Gastrocnemius medialis (tissue), 4 donors: ENCODE results near the gene MARK2. TPM values are rescaled to one million over a fixed set of nuclear protein-coding genes. Genes with fewer than 3 reads are reported as not detected.

Source experiments
- ATAC-seq, 2 donors: fragments of 150-250 bp; one replicate each; pipeline ENCODE4 v1.9.1; 2016
- DNase-seq, 2 donors: peaks; one replicate each; pipeline ENCODE4 v3.0.0-alpha.2; 2019
- H3K27ac ChIP-seq, 4 donors: fragments of 200-600 bp; sonication (generic); 1 replicate in 1 of 4; 2 replicates in 3 of 4; pipeline ENCODE4 v1.5.1; 2016 to 2018; ENCODE audit warnings: mild to moderate bottlenecking in 2 of 4, moderate library complexity in 1 of 4
- H3K27me3 ChIP-seq, 3 donors: fragments of 200-600 bp; sonication (generic) in 2 of 3; 1 replicate in 1 of 3; 2 replicates in 2 of 3; pipeline versions ENCODE4 v1.5.1 to v1.6.0; 2016 to 2019; ENCODE audit warnings: mild to moderate bottlenecking in 1 of 3, moderate library complexity in 1 of 3
- H3K36me3 ChIP-seq, 2 donors: fragments of 200-600 bp; sonication (generic) in 1 of 2; one replicate each; pipeline ENCODE4 v1.5.1; 2017 to 2018
- H3K4me1 ChIP-seq, 2 donors: fragments of 200-600 bp; sonication (generic) in 1 of 2; one replicate each; pipeline ENCODE4 v1.5.1; 2016 to 2017; ENCODE audit warnings: mild to moderate bottlenecking in 2 of 2
- H3K4me3 ChIP-seq, 4 donors: fragments of 200-600 bp; sonication (generic) in 3 of 4; 1 replicate in 1 of 4; 2 replicates in 3 of 4; pipeline ENCODE4 v1.5.1; 2016 to 2019; ENCODE audit warnings: mild to moderate bottlenecking in 2 of 4
- H3K9me3 ChIP-seq, 3 donors: fragments of 200-600 bp; sonication (generic) in 2 of 3; 1 replicate in 1 of 3; 2 replicates in 2 of 3; pipeline ENCODE4 v1.5.1; 2016 to 2019
- CTCF ChIP-seq, 5 experiments: fragments of 450-650 bp in 3 of 5; fragments of 200-600 bp in 2 of 5; sonication (generic) in 2 of 5; IDR thresholded peaks in 4 of 5; conservative IDR thresholded peaks in 1 of 5; 1 replicate in 4 of 5; 2 replicates in 1 of 5; pipeline ENCODE4 v1.5.1; 2016 to 2019; ENCODE audit warnings: antibody characterized with exemption in 5 of 5, mild to moderate bottlenecking in 3 of 5, moderate library complexity in 3 of 5
- POLR2A ChIP-seq, 2 donors: fragments of 450-650 bp; IDR thresholded peaks; one replicate each; pipeline ENCODE4 v1.6.1; 2017; ENCODE audit warnings: antibody characterized with exemption in 2 of 2, mild to moderate bottlenecking in 2 of 2, moderate library complexity in 2 of 2
- in situ Hi-C, 4 donors: fragments of 200-750 bp; cut with MboI; loops; one replicate each; pipeline versions ENCODE4 v1.15.0 to v1.8.0; 2017; ENCODE audit warnings: low sequenced_read_pairs in 4 of 4
- intact Hi-C: fragments of 100-400 bp; cut with DNase I; formaldehyde crosslinking; loops from one replicate; pipeline ENCODE4 v1.15.1; 2023; ENCODE audit warnings: low total_unique reads
- total RNA-seq, 4 donors: library from RNA; depleted of rRNA; stranded (reverse); fragments of >200 nt; gene quantifications; one replicate each; pipeline versions ENCODE4 v1.1.0 to v1.2.3, GENCODE V29; 2016

Gene MARK2
- total RNA-seq, 4 donors from 2014 or later, result 17.8 to 37.2 (median 30.3) TPM

DNA sequence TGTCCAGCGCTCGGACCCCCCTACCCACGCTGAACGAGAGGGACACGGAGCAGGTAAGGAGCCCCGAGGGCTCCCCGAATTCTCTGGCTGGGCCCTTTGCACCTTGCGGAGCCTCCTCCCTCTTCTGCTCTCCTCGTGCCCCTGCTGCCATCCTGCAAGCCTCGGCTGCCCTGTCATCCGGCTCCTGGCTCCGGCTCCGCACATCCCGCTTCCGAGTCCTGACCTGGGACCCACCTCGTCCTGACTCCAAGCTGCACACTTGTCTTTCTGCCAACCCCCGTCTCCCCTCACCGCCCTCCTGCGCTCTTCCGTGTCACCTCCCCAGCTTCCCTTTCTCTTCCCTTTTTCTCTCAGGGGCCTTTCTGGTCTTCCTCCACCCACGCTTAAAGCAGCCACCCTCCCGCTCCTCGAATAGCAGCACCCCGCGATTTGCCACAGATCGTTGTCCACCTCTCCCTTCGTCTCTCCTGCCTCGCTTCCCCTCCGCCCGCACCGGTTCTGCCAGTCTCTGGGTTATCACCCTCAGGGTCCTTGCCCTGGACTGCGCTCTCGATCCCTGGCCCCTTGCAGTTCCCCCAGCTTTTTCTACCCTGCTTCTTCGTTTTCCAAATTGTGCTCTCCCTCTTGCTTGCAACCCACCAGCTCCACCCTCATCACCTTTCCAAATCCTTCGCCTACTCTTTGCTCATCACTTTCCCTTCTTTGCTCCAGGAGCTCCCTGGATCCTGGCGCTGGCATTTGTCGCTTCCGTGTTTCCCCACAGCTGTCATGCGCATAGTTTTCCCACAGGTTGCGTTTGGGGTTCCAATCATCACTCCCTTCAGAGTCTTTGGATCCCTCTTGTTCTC lies 822 bp downstream of the MARK2 start:
- peak in 1 of 2 donors; percentile 31 for DNase-seq
- peak; percentile 4 to 6 for ATAC-seq
- no peaks in the 10 kb centered on the region for H3K36me3 ChIP-seq
- H3K4me3 ChIP-seq, result peak overlapping the region; percentile 78 to 99 (median 86)
- in situ Hi-C loops, result loop anchor here (5.0 to 25.0 kb wide), 4 partner anchors 105 to 323 kb away; partner anchors contain the start of gene MACROD1 (in 1 of the 4)
- peaks cover 35 to 40% of the 10 kb centered on the region in 2 donors for H3K4me1 ChIP-seq
- peak overlapping the region; percentile 82 to 94 (median 84) for H3K27ac ChIP-seq
- no peaks in the 10 kb centered on the region for H3K9me3 ChIP-seq
- H3K27me3 ChIP-seq, result no peaks in the 10 kb centered on the region
- intact Hi-C loops, result no loop called here
- TF ChIP-seq CTCF (IDR thresholded peaks at IDR 0.05 in 4 of 5, conservative IDR thresholded peaks at IDR 0.05 in 1 of 5) (no peak), POLR2A (IDR thresholded peaks at IDR 0.05) (no peak)

- peak overlapping the region; percentile 78 to 99 (median 86) for H3K4me3 ChIP-seq
- no peaks in the 10 kb centered on the region for H3K27me3 ChIP-seq
- H3K36me3 ChIP-seq, result no peaks in the 10 kb centered on the region
- ATAC-seq (no peak), DNase-seq (no peak)
- intact Hi-C loops, result no loop called here
- no peaks in the 10 kb centered on the region for H3K9me3 ChIP-seq
- peak overlapping the region; percentile 82 to 94 (median 84) for H3K27ac ChIP-seq
- peaks cover 35 to 45% of the 10 kb centered on the region in 2 donors for H3K4me1 ChIP-seq
- in situ Hi-C loops, result loop anchor here (5.0 to 25.0 kb wide), 3 partner anchors 107 to 322 kb away; partner anchors contain the start of gene MACROD1 (in 1 of the 4)
- TF ChIP-seq CTCF (IDR thresholded peaks at IDR 0.05 in 4 of 5, conservative IDR thresholded peaks at IDR 0.05 in 1 of 5) (no peak), POLR2A (IDR thresholded peaks at IDR 0.05) (no peak)
These were observed 1.6 kb downstream of the MARK2 start for GRCh38 chr11:63840356-63841060.

DNA sequence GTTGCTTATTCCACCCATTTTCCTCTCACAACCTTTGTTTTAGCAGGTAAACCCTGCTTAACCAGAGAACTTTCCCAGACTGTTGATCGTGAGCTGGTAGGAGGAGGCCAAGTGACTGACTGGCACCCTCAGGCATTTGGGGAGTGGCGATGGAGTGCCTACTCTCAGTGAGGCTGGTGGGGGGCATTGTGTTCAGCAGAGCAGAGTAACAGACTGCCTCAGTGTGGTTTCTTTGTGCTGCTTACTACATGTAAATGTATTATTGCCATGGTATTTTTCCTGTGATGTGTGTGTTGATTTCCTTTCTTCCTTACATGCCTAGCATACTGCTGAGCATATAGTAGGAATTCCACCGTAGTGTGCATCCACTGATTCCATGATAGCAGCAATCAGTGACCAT lies 2.6 kb downstream of the MARK2 start:
- no peaks in the 10 kb centered on the region for H3K36me3 ChIP-seq
- in situ Hi-C loops (loop anchor here (5.0 to 25.0 kb wide), 3 partner anchors 106 to 321 kb away; partner anchors contain the start of gene MACROD1 (in 1 of the 4)), intact Hi-C loops (no loop called here)
- ATAC-seq (no peak), DNase-seq (no peak)
- peak overlapping the region; percentile 82 to 94 (median 84) for H3K27ac ChIP-seq
- TF ChIP-seq CTCF (IDR thresholded peaks at IDR 0.05 in 4 of 5, conservative IDR thresholded peaks at IDR 0.05 in 1 of 5), result no peak
- no peak for TF ChIP-seq POLR2A (IDR thresholded peaks at IDR 0.05)
- no peaks in the 10 kb centered on the region for H3K27me3 ChIP-seq
- peak overlapping the region in 1 of 4 donors; percentile 99 for H3K4me3 ChIP-seq
- H3K9me3 ChIP-seq, result no peaks in the 10 kb centered on the region
- H3K4me1 ChIP-seq, result peaks cover 35 to 45% of the 10 kb centered on the region in 2 donors

GRCh38 chr11:63843041-63843440 lies 4.1 kb downstream of the MARK2 start:
- Histone ChIP-seq H3K36me3 (no peaks in the 10 kb centered on the region), H3K4me1 (peaks cover 27 to 49% of the 10 kb centered on the region in 2 donors), H3K9me3 (no peaks in the 10 kb centered on the region), H3K27ac (peak overlapping the region in 3 of 4 donors; percentile 11 to 47 (median 29)), H3K4me3 (no peak overlapping the region), H3K27me3 (no peaks in the 10 kb centered on the region)
- TF ChIP-seq CTCF (IDR thresholded peaks at IDR 0.05 in 4 of 5, conservative IDR thresholded peaks at IDR 0.05 in 1 of 5) (no peak), POLR2A (IDR thresholded peaks at IDR 0.05) (no peak)
- ATAC-seq (no peak), DNase-seq (no peak)
- intact Hi-C loops, result no loop called here
- in situ Hi-C loops, result loop anchor here (5.0 to 25.0 kb wide), 3 partner anchors 104 to 319 kb away; partner anchors contain the start of gene MACROD1 (in 1 of the 4)
